GM12892 (cell line): ENCODE measurements around the gene DGLUCY. TPM values are rescaled to one million over a fixed set of nuclear protein-coding genes. Genes with fewer than 3 reads are reported as not detected.
A peak's percentile ranks its signal among the peaks of the same experiment; 100 is the strongest.
"Not testable (repeated sequence)": the region's sequence is repeated elsewhere in the genome, so short reads cannot be mapped to it uniquely, and the experiment has no call there.

Experiments used
- DNase-seq: peaks from one replicate; pipeline ENCODE4 v3.0.0; 2011; ENCODE audit not compliant: insufficient read length
- FAIRE-seq: peaks from 2 replicates; lab custom pipeline; 2011; peaks lifted over from hg19 to GRCh38; lab: Jason Lieb, UNC
- POLR2A ChIP-seq: IDR thresholded peaks from 2 replicates; pipeline ENCODE4 v1.6.1; 2011; ENCODE audit warnings: low read depth, low read length, control low read depth
- POLR2AphosphoS5 ChIP-seq: IDR thresholded peaks from 2 replicates; pipeline ENCODE4 v1.6.1; 2011; ENCODE audit warnings: low read depth, low read length, control low read depth
- TAF1 ChIP-seq: IDR thresholded peaks from 2 replicates; pipeline ENCODE4 v1.6.1; 2011; ENCODE audit warnings: low read depth, mild to moderate bottlenecking, control low read depth, low read length, borderline replicate concordance
- polyA plus RNA-seq: library from polyadenylated mRNA; unstranded; fragments of >200 nt; gene quantifications from one replicate; pipeline ENCODE4 v1.2.1, GENCODE V29; 2012; ENCODE audit warnings: missing spikeins, inconsistent platforms; ENCODE audit not compliant: missing spikeins

DGLUCY gene
- polyA plus RNA-seq = 42.7 TPM

- DNase-seq (peak; percentile 56), FAIRE-seq (peak; percentile 91)
- TF ChIP-seq TAF1 (no peak), POLR2A (no peak), POLR2AphosphoS5 (no peak; the same call in 1 of the 2 replicates)
Measured at GRCh38 chr14:91113829-91114078, at the start of gene DGLUCY. DGLUCY (plus strand) TSS chr14:91114073; CDS start chr14:91160295, 46,222 bp downstream.

- TF ChIP-seq POLR2AphosphoS5 (no peak), POLR2A (no peak)
- FAIRE-seq (no peak), DNase-seq (no peak)
Measured at GRCh38 chr14:91065266-91065665, 48.6 kb upstream of the DGLUCY start.

- FAIRE-seq (no peak), DNase-seq (no peak)
- TF ChIP-seq TAF1 (no peak), POLR2AphosphoS5 (no peak), POLR2A (no peak)
Measured at GRCh38 chr14:91067186-91067585, 46.7 kb upstream of the DGLUCY start.

- FAIRE-seq = no peak
- no peak for TF ChIP-seq TAF1
- no peak for TF ChIP-seq POLR2A
- TF ChIP-seq POLR2AphosphoS5 = no peak
- DNase-seq = no peak
Measured at GRCh38 chr14:91068642-91069041, 45.2 kb upstream of the DGLUCY start.

- no peak for DNase-seq
- TF ChIP-seq TAF1 (no peak), POLR2AphosphoS5 (no peak), POLR2A (no peak)
- FAIRE-seq = no peak
Measured at GRCh38 chr14:91070572-91070971, 43.3 kb upstream of the DGLUCY start.

- TF ChIP-seq TAF1 = no peak
- no peak for TF ChIP-seq POLR2AphosphoS5
- TF ChIP-seq POLR2A = no peak
- FAIRE-seq = no peak
- no peak for DNase-seq
Measured at GRCh38 chr14:91075553-91075952, 38.3 kb upstream of the DGLUCY start.

GRCh38 chr14:91078095-91078737 lies 35.7 kb upstream of the DGLUCY start:
- TF ChIP-seq POLR2AphosphoS5 = no peak
- FAIRE-seq = peak; percentile 44
- no peak for DNase-seq

- no peak for DNase-seq
- no peak for FAIRE-seq
- TF ChIP-seq TAF1 (no peak), POLR2AphosphoS5 (no peak), POLR2A (no peak)
Measured at GRCh38 chr14:91080071-91080470, 33.8 kb upstream of the DGLUCY start.

GRCh38 chr14:91082282-91082681 lies 31.6 kb upstream of the DGLUCY start:
- no peak for FAIRE-seq

GRCh38 chr14:91084516-91084915 lies 29.4 kb upstream of the DGLUCY start:
- TF ChIP-seq POLR2A = no peak
- no peak for TF ChIP-seq POLR2AphosphoS5
- no peak for TF ChIP-seq TAF1
- FAIRE-seq = no peak
- no peak for DNase-seq

More at GRCh38 chr14:91082282-91082681, 31.6 kb upstream of the DGLUCY start:
- DNase-seq = no peak
- TF ChIP-seq TAF1 = no peak
- no peak for TF ChIP-seq POLR2AphosphoS5
- no peak for TF ChIP-seq POLR2A

GRCh38 chr14:91087470-91087869 lies 26.4 kb upstream of the DGLUCY start:
- not testable (repeated sequence) for FAIRE-seq, DNase-seq

- FAIRE-seq (no peak), DNase-seq (no peak)
- TF ChIP-seq POLR2AphosphoS5 = no peak
- no peak for TF ChIP-seq TAF1
- no peak for TF ChIP-seq POLR2A
Measured at GRCh38 chr14:91088585-91089235, 25.2 kb upstream of the DGLUCY start.

- DNase-seq (no peak), FAIRE-seq (no peak)
- no peak for TF ChIP-seq TAF1
- no peak for TF ChIP-seq POLR2A
- TF ChIP-seq POLR2AphosphoS5 = no peak
Measured at GRCh38 chr14:91089958-91090535, 23.8 kb upstream of the DGLUCY start.

GRCh38 chr14:91090743-91091142 lies 23.1 kb upstream of the DGLUCY start:
- TF ChIP-seq TAF1 = no peak
- FAIRE-seq = no peak

More at GRCh38 chr14:91090743-91091142, 23.1 kb upstream of the DGLUCY start:
- DNase-seq = no peak
